Spinal cord (tissue), 10 donors: Measurements from ENCODE around the gene AIDA. TPM values are rescaled to one million over a fixed set of nuclear protein-coding genes. Genes with fewer than 3 reads are reported as not detected.

ENCODE experiments used
- DNase-seq, 6 donors: peaks; one replicate each; pipeline versions ENCODE4 v3.0.0 to v3.0.0-alpha.2; 2013 to 2015; ENCODE audit warnings: low spot score in 6 of 6, low read depth in 4 of 6
- H3K27ac ChIP-seq: one replicate; pipeline ENCODE4 v1.5.1; 2013; ENCODE audit warnings: low read depth, low read length, control low read depth
- H3K27me3 ChIP-seq: one replicate; pipeline ENCODE4 v1.6.1; 2013; ENCODE audit warnings: low read length; ENCODE audit not compliant: control insufficient read depth, insufficient read depth
- H3K36me3 ChIP-seq: one replicate; pipeline ENCODE4 v1.6.1; 2013; ENCODE audit warnings: low read length; ENCODE audit not compliant: control insufficient read depth, insufficient read depth
- H3K4me1 ChIP-seq: one replicate; pipeline ENCODE4 v1.6.1; 2013; ENCODE audit warnings: low read length; ENCODE audit not compliant: control insufficient read depth, insufficient read depth
- H3K4me3 ChIP-seq: one replicate; pipeline ENCODE4 v1.5.1; 2013; ENCODE audit warnings: low read depth, low read length, control low read depth
- H3K9me3 ChIP-seq: one replicate; pipeline ENCODE4 v1.6.1; 2013; ENCODE audit warnings: low read length; ENCODE audit not compliant: control insufficient read depth, insufficient read depth
- WGBS: methylation state at CpG from one replicate; pipeline ENCODE4 v1.1.5; 2013; ENCODE audit warnings: missing lambda C conversion rate; ENCODE audit not compliant: insufficient coverage; 5-methylcytosine and 5-hydroxymethylcytosine counted together
- polyA plus RNA-seq, 2 donors: library from polyadenylated mRNA; unstranded; fragments of 120-200 nt; gene quantifications; one replicate each; pipeline ENCODE4 v1.2.1, GENCODE V29; 2013; ENCODE audit not compliant: insufficient read length in 2 of 2
- total RNA-seq, 2 donors: library from RNA; depleted of rRNA in 1 of 2; stranded (reverse); fragments of 120-200 nt in 1 of 2; fragments of >200 nt in 1 of 2; gene quantifications; one replicate each; pipeline versions ENCODE4 v1.2.3 to v1.2.4, GENCODE V29; 2013 to 2014
- donor health status: healthy.

Gene AIDA
- total and polyA plus RNA-seq, 4 donors = 35.3 to 86.8 (median 72.5) TPM

DNA sequence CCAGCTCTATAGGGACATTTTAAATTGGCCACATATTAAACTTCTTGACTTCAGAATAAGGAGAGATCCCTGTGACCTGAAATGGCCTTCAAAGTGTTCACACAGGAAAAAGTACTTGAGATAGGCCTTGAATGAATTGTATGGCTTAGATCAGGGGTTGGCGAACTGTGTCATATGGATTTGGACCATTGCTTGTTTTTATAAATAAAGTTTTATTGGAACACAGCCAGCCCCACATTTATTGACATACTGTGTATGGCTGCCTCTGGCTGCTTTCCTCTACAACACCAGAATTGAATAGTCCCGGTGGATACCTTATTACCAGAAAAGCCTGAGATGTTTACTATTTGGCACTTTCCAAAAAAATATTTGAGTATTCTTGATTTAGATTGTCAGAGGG, 4.1 kb upstream of the AIDA start:
- Histone ChIP-seq H3K4me1 (peaks cover 9% of the 10 kb centered on the region), H3K27ac (no peak overlapping the region), H3K4me3 (no peak overlapping the region), H3K9me3 (no peaks in the 10 kb centered on the region), H3K27me3 (no peaks in the 10 kb centered on the region), H3K36me3 (peaks cover 7% of the 10 kb centered on the region)
- no CpG with 5 or more reads among the region's 2 CpGs for WGBS
- no peak for DNase-seq

DNA sequence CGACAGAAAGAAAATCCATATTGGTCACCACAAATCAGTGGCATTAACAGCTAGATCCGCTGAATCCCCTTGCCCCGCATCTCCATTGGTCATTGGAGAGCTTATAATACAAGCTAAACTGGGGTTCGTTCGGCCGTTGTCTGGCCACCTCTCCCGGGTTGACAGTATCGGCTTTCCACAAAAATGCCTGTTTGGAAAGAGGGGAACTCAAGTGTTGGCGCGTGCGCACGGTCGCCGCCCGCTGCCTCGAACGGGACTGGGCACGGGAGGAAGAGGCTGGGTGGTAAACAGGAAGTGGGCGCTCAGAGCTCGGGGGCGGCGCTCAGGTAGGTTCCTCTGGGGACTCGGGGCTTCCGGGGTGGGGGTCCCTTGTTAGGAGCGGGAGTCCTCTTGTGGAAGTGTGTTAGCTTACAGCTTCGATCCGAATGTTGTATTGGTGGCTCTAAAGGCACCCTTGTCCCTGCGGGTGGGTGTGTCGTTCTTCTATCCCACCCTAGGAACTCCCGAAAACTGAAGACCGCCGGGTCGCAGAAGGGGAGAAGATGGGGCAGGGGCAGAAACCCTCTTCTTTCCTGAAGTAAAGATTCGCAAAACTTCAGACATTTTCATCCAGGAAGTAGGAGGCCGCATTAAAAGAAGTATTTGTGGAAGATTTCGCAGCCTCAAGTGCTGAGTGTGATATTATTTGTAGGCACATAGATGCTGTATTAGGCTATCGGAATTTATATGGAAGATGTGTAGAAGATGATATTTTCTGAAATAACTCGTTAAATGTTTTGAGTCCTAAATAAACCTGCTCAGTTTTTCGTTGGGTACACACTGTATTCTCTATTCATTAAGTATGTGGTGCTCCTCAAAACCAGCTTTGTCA, 1.0 kb upstream of the AIDA start:
- Histone ChIP-seq H3K4me1 (peaks cover 11% of the 10 kb centered on the region), H3K9me3 (no peaks in the 10 kb centered on the region), H3K36me3 (peaks cover 5% of the 10 kb centered on the region), H3K27me3 (no peaks in the 10 kb centered on the region), H3K4me3 (peak overlapping the region; percentile 94), H3K27ac (peak overlapping the region; percentile 99)
- WGBS = under 1% methylated on average over 29 of the region's 39 CpGs
- DNase-seq = peak; percentile 92 to 99 (median 95)

DNA sequence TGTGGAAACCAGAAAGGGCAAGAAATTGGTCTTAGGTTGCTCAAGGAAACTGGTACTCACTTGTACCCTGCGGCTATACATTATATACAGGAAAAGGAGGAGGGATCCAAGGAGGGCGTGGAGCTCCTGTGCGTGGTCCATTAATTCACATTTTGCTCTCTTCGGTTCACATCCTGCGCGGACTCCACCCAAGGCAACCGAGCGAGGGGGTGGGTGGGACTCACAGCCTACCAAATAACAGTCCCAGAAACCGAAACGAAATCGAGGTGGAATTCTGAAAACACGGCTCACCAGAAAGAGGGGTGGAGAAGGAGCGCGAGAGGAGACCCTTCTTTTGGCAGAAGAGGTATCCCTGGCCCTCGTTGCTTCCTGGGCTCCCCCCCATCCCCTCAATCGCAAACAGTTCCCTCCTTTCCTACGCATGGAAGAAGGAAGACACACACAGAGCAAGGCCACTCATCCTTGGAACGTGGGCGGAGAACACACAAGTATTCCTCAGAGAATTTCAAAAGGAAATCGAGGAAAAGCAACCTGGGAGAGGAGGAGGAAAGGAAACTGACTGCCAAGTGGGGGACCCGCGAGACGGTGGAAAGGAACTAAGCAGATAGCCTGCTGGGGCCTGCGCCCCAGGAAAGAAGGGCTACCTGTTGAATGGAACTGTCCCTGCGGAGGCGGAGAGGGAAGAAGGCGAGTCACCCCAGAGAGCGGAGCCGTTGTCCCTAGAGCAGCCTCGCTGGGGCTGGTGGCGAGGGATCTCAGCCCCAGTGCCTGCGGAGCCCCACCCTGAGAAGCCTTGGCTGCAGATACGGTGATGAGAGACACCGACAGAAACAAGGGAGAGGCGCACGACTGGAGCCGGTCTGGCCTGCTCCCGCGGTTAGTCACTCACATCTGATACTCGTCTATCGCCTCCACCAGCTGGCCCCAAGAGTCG, 705 bp downstream of the AIDA start:
- Histone ChIP-seq H3K4me3 (peak overlapping the region; percentile 94), H3K4me1 (peaks cover 11% of the 10 kb centered on the region), H3K9me3 (no peaks in the 10 kb centered on the region), H3K36me3 (peaks cover 6% of the 10 kb centered on the region), H3K27me3 (no peaks in the 10 kb centered on the region), H3K27ac (peak overlapping the region; percentile 99)
- 0% methylated on average over 23 of the region's 42 CpGs for WGBS
- peak in 5 of 6 donors; percentile 17 to 68 (median 31) for DNase-seq

DNA sequence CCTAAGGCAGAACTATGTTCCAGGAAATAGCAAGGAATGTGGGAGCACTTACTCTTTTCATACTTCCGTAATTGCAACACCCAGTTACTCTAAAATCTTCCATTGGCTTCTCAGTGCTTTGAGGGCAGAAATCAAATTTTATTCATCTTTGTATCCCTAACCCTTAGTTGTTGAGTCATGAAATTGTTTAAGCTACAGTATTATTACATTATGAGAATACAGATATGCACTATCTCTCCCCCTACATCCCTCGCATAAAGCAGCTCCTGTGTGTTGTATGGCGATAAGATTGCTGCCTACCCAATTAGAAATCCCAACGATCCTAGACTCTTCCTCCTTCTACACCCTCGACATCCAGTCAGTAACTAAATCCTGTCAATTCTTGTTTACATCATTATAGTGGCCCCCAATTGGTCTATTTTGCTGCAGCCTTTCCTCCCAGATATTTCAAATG, 2.6 kb downstream of the AIDA start:
- Histone ChIP-seq H3K9me3 (no peaks in the 10 kb centered on the region), H3K27ac (no peak overlapping the region), H3K4me3 (no peak overlapping the region), H3K4me1 (peaks cover 11% of the 10 kb centered on the region), H3K36me3 (peaks cover 2% of the 10 kb centered on the region), H3K27me3 (no peaks in the 10 kb centered on the region)
- 65% methylated on average over 3 of the region's 5 CpGs for WGBS
- no peak for DNase-seq

DNA sequence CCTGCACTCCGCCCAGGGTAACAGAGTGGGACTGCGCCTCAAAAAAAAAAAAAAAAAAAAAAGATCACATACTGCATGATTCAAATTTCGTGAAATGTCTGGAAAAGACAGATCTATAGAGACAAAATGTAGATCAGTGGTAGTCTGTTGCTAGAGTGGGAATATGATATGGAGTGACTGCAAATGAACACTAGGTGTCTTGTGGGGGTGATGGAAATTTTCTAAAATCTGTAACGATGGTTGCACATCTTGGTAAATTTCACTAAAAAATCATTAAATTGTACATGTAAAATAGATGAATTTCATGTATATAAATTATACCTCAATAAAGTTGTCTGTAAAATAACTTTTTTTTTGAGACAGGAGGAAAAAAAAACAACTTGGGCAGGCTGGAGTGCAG, 5.5 kb downstream of the AIDA start:
- Histone ChIP-seq H3K27me3 (no peaks in the 10 kb centered on the region), H3K9me3 (peaks cover 3% of the 10 kb centered on the region), H3K4me1 (peaks cover 4% of the 10 kb centered on the region), H3K27ac (no peak overlapping the region), H3K4me3 (no peak overlapping the region), H3K36me3 (peaks cover 2% of the 10 kb centered on the region)
- DNase-seq = no peak
- no CpG with 5 or more reads among the region's 4 CpGs for WGBS

DNA sequence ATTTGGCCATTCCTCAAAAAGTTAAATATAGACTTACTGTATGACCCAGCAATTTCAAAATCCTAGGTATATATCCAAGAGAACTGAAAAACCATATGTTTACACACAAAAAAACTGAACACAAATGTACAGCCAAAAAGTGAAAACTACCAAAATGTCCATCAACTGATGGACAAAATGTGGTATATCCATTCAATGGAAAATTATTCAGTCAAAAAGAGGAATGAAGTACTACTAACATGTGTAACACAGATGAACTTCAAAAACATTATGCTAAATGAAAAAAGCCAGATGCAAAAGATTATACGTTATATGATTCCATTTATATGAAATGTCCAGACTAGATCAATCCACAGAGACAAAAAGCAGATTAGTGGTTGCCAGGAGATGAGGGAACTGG, 8.0 kb downstream of the AIDA start:
- no peak for DNase-seq
- Histone ChIP-seq H3K27ac (no peak overlapping the region), H3K4me1 (no peaks in the 10 kb centered on the region), H3K9me3 (peaks cover 3% of the 10 kb centered on the region), H3K4me3 (no peak overlapping the region), H3K27me3 (no peaks in the 10 kb centered on the region), H3K36me3 (peaks cover 13% of the 10 kb centered on the region)
- no CpG with 5 or more reads among the region's 1 CpG for WGBS

DNA sequence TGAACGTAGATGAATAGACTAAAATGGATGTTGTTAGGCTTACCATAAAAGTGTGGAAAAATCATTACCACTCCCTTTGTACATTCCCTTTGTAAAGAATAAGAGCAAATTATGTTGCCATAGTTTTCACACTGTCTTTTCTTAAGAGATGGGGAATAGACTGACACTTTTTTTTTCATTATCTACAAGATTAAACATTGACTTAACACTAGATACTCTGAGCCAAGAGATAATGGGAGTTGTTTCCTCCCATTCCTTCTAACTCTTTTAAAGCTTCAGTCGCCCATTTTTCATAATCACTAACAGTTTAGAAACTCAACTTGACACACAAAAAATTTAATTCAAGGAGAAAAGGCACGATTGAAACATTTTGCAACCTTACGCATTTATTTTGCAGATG, 10.1 kb downstream of the AIDA start:
- DNase-seq = no peak
- no peak overlapping the region for H3K27ac ChIP-seq
- WGBS = 100% methylated on average over 1 of the region's 4 CpGs
- peaks cover 14% of the 10 kb centered on the region for H3K36me3 ChIP-seq
- H3K27me3 ChIP-seq = no peaks in the 10 kb centered on the region
- H3K9me3 ChIP-seq = peaks cover 3% of the 10 kb centered on the region
- no peak overlapping the region for H3K4me3 ChIP-seq
- no peaks in the 10 kb centered on the region for H3K4me1 ChIP-seq

DNA sequence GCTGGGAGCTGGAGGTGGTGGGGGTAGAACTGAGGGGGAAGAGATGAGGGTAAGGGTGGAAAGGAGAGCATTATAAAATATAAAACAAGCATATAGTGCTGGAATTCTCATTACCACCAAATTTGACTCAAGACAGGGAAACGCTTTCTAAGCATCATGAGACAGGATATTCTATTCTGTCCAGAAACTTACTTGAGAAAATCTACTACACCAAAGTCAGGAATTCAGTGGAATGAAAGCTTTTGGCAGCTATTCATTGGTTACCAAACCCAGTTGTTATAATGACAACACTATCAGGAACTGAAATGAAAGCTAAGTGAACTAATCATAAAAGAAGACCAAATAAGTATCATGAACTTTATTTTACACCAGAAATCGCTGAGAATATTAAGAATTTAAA, 14.5 kb downstream of the AIDA start:
- H3K9me3 ChIP-seq = no peaks in the 10 kb centered on the region
- H3K4me1 ChIP-seq = no peaks in the 10 kb centered on the region
- DNase-seq = no peak
- no peak overlapping the region for H3K4me3 ChIP-seq
- no CpG with 5 or more reads among the region's 2 CpGs for WGBS
- no peak overlapping the region for H3K27ac ChIP-seq
- peaks cover 14% of the 10 kb centered on the region for H3K36me3 ChIP-seq
- H3K27me3 ChIP-seq = no peaks in the 10 kb centered on the region

DNA sequence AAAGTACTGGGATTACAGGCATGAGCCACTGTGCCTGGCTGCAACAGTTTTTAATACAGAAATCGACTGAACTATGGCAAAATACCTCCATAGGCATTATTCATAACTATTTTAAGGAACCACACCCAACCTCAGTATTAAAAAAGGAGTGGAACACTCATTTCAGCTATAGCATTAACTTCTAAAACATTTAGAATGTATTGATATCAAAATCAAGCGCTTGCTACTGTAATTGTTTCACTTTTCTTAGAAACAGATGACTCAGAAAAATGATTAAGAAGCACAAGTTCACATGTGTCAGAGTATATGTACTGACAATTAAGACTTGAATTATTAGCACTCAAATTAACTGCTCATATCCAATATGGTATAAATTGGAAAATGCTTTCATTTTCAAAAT, 15.1 kb downstream of the AIDA start:
- Histone ChIP-seq H3K27ac (no peak overlapping the region), H3K4me1 (no peaks in the 10 kb centered on the region), H3K9me3 (no peaks in the 10 kb centered on the region), H3K36me3 (peaks cover 14% of the 10 kb centered on the region), H3K4me3 (no peak overlapping the region), H3K27me3 (no peaks in the 10 kb centered on the region)
- WGBS = no CpG with 5 or more reads among the region's 2 CpGs
- no peak for DNase-seq
